Muscle layer of colon (tissue), 2 donors: ENCODE results near the gene UCN3.

Experiments
- H3K27ac ChIP-seq: one replicate; pipeline ENCODE4 v1.7.0; 2013; ENCODE audit warnings: low read depth, mild to moderate bottlenecking, low read length, moderate library complexity
- H3K27me3 ChIP-seq, 2 donors: one replicate each; pipeline ENCODE4 v1.7.0; 2013; ENCODE audit warnings: low read length in 2 of 2, mild to moderate bottlenecking in 2 of 2; ENCODE audit not compliant: insufficient read depth in 2 of 2, control insufficient read depth in 1 of 2
- H3K36me3 ChIP-seq: one replicate; pipeline ENCODE4 v1.7.0; 2013; ENCODE audit warnings: mild to moderate bottlenecking, low read length; ENCODE audit not compliant: insufficient read depth
- H3K4me1 ChIP-seq: one replicate; pipeline ENCODE4 v1.7.0; 2013; ENCODE audit warnings: mild to moderate bottlenecking, low read length; ENCODE audit not compliant: insufficient read depth
- H3K4me3 ChIP-seq, 2 donors: one replicate each; pipeline ENCODE4 v1.7.0; 2013; ENCODE audit warnings: low read length in 2 of 2, low read depth in 1 of 2, mild to moderate bottlenecking in 1 of 2, moderate library complexity in 1 of 2
- H3K9ac ChIP-seq: one replicate; pipeline ENCODE4 v1.7.0; 2013; ENCODE audit warnings: low read length
- H3K9me3 ChIP-seq: one replicate; pipeline ENCODE4 v1.7.0; 2013; ENCODE audit warnings: mild to moderate bottlenecking, low read length
- donor health status: abdominal sarcoma.
- donor health status: Adenocarcinoma of cecum.

UCN3 gene, protein sequence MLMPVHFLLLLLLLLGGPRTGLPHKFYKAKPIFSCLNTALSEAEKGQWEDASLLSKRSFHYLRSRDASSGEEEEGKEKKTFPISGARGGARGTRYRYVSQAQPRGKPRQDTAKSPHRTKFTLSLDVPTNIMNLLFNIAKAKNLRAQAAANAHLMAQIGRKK

DNA sequence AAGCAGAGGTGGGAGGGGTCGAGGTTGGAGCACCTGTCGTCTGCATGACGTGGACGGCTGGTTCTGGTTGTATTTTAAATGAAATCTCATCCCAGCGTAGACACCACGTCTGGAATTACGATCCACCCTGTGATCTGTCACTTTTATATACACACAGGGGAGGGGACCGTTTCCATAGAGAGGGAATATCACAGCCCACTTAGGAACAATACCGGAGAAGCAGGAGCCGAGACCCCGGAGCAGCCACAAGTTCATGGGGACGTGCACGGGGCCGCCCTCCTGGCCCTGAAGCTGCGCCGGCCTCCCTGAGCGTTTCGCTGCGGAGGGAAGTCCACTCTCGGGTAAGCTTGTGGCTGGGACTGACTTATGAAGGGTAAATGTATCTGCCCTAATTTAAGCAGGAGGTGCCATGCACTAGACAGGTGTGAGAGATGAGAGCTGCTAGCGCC is at the start of gene UCN3:
UCN3 (plus strand) TSS at position 77 of the 449 bp plus-strand sequence. CDS start 8,755 bp downstream, outside the sequence.
- no peak within 1 kb of the TSS for H3K4me3 ChIP-seq

DNA sequence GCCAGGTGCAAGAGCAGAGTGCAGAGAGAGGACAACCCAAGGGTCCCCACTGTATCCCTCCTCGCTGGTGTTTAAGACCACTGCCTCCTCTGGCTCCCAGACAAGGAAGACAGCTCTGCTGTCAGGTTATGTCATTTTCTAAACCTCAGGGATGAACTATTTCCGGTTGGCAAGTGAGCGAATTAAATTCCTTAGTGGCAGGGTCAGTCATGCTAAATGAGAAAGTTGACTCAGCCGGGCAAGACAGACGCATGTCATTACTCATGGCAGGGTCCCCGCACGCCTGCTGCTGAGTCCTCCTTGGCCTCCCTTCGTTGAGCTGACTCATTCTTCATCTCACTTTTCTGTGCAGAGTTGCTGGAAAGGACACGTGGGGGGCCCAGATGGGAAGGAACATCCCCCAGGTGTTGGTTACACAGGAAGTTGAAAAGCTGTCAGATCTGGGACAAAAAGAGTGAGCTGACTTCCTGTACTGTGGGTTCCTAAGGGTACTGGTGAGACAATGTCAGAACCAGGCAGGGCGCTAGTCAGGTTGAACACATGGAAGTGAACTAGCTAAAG is 47.1 kb upstream of the UCN3 start:
- no peaks in the 10 kb centered on the region for H3K9me3 ChIP-seq
- H3K9ac ChIP-seq: no peak overlapping the region
- no peaks in the 10 kb centered on the region for H3K27me3 ChIP-seq
- H3K27ac ChIP-seq: no peak overlapping the region
- no peak overlapping the region for H3K4me3 ChIP-seq
- H3K36me3 ChIP-seq: no peaks in the 10 kb centered on the region
- no peaks in the 10 kb centered on the region for H3K4me1 ChIP-seq

More for the DNA sequence above, at the start of gene UCN3:
- Histone ChIP-seq H3K36me3 (no peaks in the 10 kb centered on the region), H3K27ac (no peak within 1 kb of the TSS), H3K27me3 (peaks cover 0 to 18% of the 10 kb centered on the region in 2 donors), H3K4me1 (no peaks in the 10 kb centered on the region), H3K9ac (no peak within 1 kb of the TSS), H3K9me3 (no peaks in the 10 kb centered on the region)

DNA sequence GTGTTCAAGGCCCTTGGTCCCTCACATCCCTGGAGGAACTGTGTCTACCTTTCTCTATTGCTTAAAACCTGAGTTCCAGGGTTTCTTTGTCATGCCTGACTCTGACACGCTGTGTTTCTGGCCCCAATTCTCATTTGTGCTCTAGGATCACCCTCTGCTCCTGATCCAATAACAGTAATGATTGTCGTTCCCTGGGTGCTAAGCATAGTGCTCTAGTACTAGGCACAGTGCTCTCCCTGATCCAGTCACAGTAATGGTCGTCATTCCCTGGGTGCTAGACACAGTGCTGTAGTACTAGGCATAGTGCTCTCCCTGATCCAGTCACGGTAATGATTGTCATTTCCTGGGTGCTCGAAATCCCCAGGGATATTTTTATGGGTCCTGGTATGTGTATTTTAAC is 46.6 kb upstream of the UCN3 start:
- H3K27me3 ChIP-seq: no peaks in the 10 kb centered on the region
- H3K9ac ChIP-seq: no peak overlapping the region
- no peak overlapping the region for H3K27ac ChIP-seq
- no peaks in the 10 kb centered on the region for H3K4me1 ChIP-seq
- H3K36me3 ChIP-seq: no peaks in the 10 kb centered on the region
- H3K9me3 ChIP-seq: no peaks in the 10 kb centered on the region
- no peak overlapping the region for H3K4me3 ChIP-seq

DNA sequence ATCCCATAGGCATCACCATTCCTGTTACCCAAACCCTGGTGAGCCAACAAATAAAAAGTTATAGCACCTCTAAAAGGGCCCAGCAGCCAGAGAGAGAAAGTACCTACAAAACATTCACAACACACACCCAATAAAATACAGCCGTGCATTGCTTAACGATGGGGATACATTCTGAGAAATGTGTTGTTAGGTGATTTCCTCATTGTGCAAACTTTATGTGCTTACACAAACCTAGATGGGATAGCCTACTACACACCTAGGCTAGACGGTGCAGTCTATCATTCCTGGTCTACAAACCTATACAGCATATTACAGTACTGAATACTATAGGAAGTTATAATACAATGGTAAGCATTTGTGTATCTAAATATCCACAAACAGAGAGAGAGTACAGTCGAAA is 44.9 kb upstream of the UCN3 start:
- H3K36me3 ChIP-seq: no peaks in the 10 kb centered on the region
- no peaks in the 10 kb centered on the region for H3K27me3 ChIP-seq
- H3K27ac ChIP-seq: no peak overlapping the region
- H3K9me3 ChIP-seq: no peaks in the 10 kb centered on the region
- no peak overlapping the region for H3K4me3 ChIP-seq
- H3K4me1 ChIP-seq: no peaks in the 10 kb centered on the region
- H3K9ac ChIP-seq: no peak overlapping the region

DNA sequence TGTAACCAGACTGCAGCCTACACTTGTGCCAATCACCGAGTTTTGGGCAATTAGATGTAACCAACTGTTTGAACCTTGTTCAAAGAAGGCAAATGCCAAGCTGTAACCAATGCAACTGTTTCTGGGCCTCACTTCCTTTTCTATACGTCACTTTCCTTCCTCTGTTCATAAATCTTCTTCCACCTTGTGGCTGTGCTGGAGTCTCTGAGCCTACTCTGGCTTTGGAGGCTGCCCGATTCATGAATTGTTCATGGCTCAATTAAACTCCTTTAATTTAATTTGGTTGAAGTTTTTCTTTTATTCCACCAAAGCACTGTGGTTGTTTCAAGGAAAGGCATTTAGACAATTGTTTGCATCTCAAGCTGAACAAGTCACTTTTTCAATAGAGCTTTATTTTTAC is 43.5 kb upstream of the UCN3 start:
- Histone ChIP-seq H3K4me1 (no peaks in the 10 kb centered on the region), H3K9me3 (no peaks in the 10 kb centered on the region), H3K9ac (no peak overlapping the region), H3K27ac (no peak overlapping the region), H3K27me3 (no peaks in the 10 kb centered on the region), H3K36me3 (no peaks in the 10 kb centered on the region), H3K4me3 (no peak overlapping the region)

DNA sequence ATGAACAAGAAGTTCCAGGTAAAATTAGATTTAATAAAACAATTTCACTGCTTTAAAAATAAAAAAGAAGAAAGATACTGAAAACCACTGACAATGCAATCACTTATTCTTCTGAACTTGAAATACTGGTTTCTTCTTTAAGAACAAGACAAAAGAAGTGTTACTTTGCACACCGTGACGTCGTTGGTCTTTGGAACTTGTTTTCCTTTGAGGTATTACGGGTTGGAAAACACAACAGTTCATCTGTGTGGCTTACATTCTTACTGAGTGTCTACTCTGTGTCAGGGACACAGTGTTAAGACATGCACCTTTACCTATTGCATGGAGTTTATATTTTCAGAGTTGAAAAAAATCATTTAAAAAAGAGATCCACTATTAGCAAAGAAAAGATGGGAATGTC is 41.3 kb upstream of the UCN3 start:
- Histone ChIP-seq H3K27me3 (no peaks in the 10 kb centered on the region), H3K4me1 (no peaks in the 10 kb centered on the region), H3K36me3 (no peaks in the 10 kb centered on the region), H3K4me3 (no peak overlapping the region), H3K27ac (no peak overlapping the region), H3K9me3 (no peaks in the 10 kb centered on the region), H3K9ac (no peak overlapping the region)

DNA sequence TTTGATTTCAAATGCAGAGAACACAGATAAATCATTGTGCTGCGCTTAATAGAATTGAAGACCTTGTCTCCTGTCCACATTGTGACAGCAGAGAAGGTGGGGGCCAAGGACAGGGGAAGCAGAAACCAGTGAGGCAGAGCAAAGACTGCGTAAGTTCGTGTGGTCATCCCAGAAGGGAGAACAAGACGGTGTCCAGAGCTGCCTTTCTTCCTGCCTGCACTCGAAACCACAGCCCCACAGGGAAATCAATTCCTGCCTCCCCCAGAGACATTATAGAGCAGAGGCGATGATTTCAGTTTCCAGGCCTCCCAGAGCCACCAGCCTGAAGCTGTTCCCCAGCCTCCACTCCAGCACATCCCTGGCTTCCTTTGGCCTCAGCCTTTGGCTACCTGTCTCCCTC is 39.7 kb upstream of the UCN3 start:
- Histone ChIP-seq H3K9me3 (no peaks in the 10 kb centered on the region), H3K27ac (no peak overlapping the region), H3K4me1 (no peaks in the 10 kb centered on the region), H3K27me3 (no peaks in the 10 kb centered on the region), H3K36me3 (no peaks in the 10 kb centered on the region), H3K4me3 (no peak overlapping the region), H3K9ac (no peak overlapping the region)

DNA sequence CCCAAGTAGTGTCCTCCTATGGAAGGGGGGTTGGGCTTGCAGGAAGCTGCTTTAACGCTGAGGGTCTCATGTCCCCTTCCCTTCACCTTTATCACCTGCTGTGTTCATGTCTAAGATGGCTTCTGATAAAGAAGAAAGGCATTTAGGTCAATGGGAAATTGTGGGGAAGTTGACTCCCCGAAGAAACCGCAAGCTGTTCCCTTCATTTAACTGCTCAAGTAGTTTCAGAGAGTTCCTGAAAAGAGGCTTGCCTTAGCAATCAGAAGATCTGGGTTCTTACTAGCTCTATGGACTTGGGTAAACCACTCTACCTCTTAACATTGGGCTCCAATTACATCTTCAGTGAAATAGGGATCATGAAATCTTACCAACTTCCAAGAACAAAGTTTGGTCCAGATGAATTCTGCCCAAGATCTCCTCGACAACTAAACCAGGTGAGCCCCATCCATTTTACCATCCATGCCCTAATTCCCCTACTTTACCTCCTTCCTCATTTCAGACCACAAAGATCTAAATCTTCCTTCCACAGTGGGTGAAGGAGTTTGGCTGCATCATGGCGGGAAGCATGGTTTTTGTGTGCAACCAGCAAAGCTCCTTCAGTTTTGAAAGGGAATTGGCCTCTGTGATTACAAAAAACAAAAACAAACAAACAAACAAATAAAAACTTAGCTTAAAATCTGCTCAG is 30.4 kb upstream of the UCN3 start:
- no peaks in the 10 kb centered on the region for H3K36me3 ChIP-seq
- no peak overlapping the region for H3K9ac ChIP-seq
- no peak overlapping the region for H3K4me3 ChIP-seq
- H3K9me3 ChIP-seq: no peaks in the 10 kb centered on the region
- no peaks in the 10 kb centered on the region for H3K4me1 ChIP-seq
- no peak overlapping the region for H3K27ac ChIP-seq
- no peaks in the 10 kb centered on the region for H3K27me3 ChIP-seq

DNA sequence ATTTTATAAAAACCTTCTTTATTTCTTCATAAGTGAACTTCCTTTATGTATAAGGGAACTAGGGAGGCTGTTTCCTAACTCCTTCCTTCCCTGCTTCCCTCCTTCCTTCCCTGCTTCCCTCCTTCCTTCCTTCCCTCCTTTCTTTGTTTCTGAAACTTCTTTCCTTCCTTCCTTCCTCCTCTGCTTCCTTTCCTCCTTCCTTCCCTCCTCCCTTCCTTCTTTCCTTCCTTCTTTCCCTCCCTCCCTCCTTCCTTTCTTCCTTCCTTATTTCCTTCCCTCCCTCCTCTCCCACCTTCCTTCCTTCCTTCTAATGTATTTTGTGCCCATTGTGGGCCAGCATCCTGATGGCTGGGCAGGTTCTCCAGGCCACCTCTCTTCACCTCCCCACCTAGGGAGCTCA is 26.8 kb upstream of the UCN3 start:
- H3K27me3 ChIP-seq: no peaks in the 10 kb centered on the region
- no peaks in the 10 kb centered on the region for H3K36me3 ChIP-seq
- H3K9ac ChIP-seq: no peak overlapping the region
- no peak overlapping the region for H3K4me3 ChIP-seq
- H3K27ac ChIP-seq: no peak overlapping the region
- no peaks in the 10 kb centered on the region for H3K9me3 ChIP-seq
- no peaks in the 10 kb centered on the region for H3K4me1 ChIP-seq

DNA sequence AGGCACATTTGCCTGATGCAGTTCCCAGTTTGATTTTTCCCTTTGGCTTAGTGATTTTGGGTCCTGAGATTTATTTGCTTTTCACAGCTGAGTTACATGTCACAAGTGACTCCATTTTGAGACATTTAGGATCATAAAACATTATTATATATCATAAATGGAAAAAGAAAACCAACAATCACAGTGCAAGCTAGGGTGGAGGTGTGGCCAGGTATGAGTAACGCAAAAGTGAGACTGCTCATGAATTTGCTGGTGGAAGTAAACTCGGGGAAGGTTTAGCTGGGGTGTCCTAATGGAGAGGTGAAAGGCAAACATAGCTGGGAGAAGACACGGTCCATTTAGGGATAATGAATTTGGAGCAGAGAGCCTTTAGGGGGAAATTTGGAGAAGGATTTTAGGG is 21.7 kb upstream of the UCN3 start:
- Histone ChIP-seq H3K36me3 (no peaks in the 10 kb centered on the region), H3K9ac (no peak overlapping the region), H3K9me3 (no peaks in the 10 kb centered on the region), H3K4me3 (no peak overlapping the region), H3K4me1 (no peaks in the 10 kb centered on the region), H3K27ac (no peak overlapping the region), H3K27me3 (no peaks in the 10 kb centered on the region)

DNA sequence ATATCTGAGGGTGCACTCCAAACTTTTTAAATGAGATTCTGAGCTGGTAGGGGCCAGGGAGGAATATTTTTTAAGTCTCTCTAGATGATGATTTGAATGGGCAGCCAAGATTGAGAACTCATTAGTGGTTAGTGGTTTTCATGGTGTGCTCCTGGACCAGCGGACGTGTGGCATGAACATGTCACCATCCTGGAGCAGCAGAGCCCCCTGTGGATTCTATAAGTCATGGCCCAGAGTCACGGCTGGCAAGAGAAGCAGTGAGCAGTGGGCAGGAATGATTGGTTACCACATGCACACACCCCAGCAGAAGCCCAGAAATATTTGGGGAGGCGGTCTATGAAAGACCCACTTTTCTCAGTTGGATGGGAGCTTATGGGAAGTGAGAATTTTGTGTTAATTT is 21.2 kb upstream of the UCN3 start:
- H3K9ac ChIP-seq: no peak overlapping the region
- H3K36me3 ChIP-seq: no peaks in the 10 kb centered on the region
- H3K27me3 ChIP-seq: no peaks in the 10 kb centered on the region
- no peaks in the 10 kb centered on the region for H3K4me1 ChIP-seq
- no peak overlapping the region for H3K4me3 ChIP-seq
- no peaks in the 10 kb centered on the region for H3K9me3 ChIP-seq
- H3K27ac ChIP-seq: no peak overlapping the region

DNA sequence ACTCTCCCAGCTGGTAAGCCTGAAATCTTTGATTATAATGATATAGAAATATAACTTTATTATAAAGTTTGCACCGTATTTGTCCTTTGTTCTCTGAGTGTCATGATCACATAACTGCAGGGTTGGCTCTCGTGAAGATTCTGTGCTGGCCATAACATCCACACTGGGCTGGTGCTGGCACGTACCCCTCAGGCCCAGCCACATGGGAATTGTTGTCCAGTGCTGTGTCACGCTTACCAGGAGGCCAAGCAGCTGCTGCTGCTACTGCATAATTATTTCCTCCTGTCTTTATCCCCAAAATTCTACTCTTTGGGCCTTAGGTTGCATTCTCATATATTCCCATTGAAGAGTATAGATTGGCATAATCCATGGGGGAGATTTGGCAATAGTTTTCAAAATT is 20.8 kb upstream of the UCN3 start:
- Histone ChIP-seq H3K27ac (no peak overlapping the region), H3K9ac (no peak overlapping the region), H3K4me1 (no peaks in the 10 kb centered on the region), H3K36me3 (no peaks in the 10 kb centered on the region), H3K27me3 (no peaks in the 10 kb centered on the region), H3K4me3 (no peak overlapping the region), H3K9me3 (no peaks in the 10 kb centered on the region)
